H9 (cell line): Measurements from ENCODE around the gene ACKR1. TPM values are rescaled to one million over a fixed set of nuclear protein-coding genes. Genes with fewer than 3 reads are reported as not detected.

Experiments
- DNase-seq: peaks from one replicate; pipeline ENCODE4 v3.0.0-alpha.2; 2017
- H2AFZ ChIP-seq: one replicate; pipeline ENCODE4 v1.6.1; 2013; ENCODE audit warnings: mild to moderate bottlenecking, low read length, control low read depth, moderate library complexity
- H2AK5ac ChIP-seq: 2 replicates; pipeline ENCODE4 v1.6.1; 2013; ENCODE audit warnings: low read length, control low read depth, mixed read lengths; ENCODE audit not compliant: insufficient read length
- H2BK120ac ChIP-seq: one replicate; pipeline ENCODE4 v1.6.1; 2013; ENCODE audit warnings: low read depth, mild to moderate bottlenecking, low read length, control low read depth, inconsistent platforms; ENCODE audit not compliant: poor library complexity, severe bottlenecking
- H2BK12ac ChIP-seq: 2 replicates; pipeline ENCODE4 v1.6.1; 2013; ENCODE audit warnings: low read length, control low read depth, mixed read lengths, low read depth; ENCODE audit not compliant: insufficient read length
- H2BK15ac ChIP-seq: 2 replicates; pipeline ENCODE4 v1.6.1; 2013; ENCODE audit warnings: low read depth, low read length, control low read depth
- H2BK20ac ChIP-seq: one replicate; pipeline ENCODE4 v1.6.1; 2013; ENCODE audit warnings: low read depth, mild to moderate bottlenecking, low read length, control low read depth, inconsistent platforms; ENCODE audit not compliant: poor library complexity, severe bottlenecking
- H2BK5ac ChIP-seq: 2 replicates; pipeline ENCODE4 v1.6.1; 2013; ENCODE audit warnings: low read length, control low read depth, mixed read lengths; ENCODE audit not compliant: insufficient read length
- H3K14ac ChIP-seq: 2 replicates; pipeline ENCODE4 v1.6.1; 2013; ENCODE audit warnings: low read length, control low read depth; ENCODE audit not compliant: insufficient read depth
- H3K18ac ChIP-seq: 2 replicates; pipeline ENCODE4 v1.6.1; 2013; ENCODE audit warnings: low read depth, mild to moderate bottlenecking, mixed read lengths, low read length, control low read depth; ENCODE audit not compliant: insufficient read length
- H3K23ac ChIP-seq: 2 replicates; pipeline ENCODE4 v1.6.1; 2013; ENCODE audit warnings: low read length, control low read depth, mixed read lengths, low read depth; ENCODE audit not compliant: insufficient read length
- H3K23me2 ChIP-seq: 2 replicates; pipeline ENCODE4 v1.6.1; 2013; ENCODE audit warnings: low read depth, mild to moderate bottlenecking, mixed read lengths, low read length, control low read depth; ENCODE audit not compliant: insufficient read length, poor library complexity, severe bottlenecking
- H3K27ac ChIP-seq: 2 replicates; pipeline ENCODE4 v1.5.1; 2013; ENCODE audit warnings: low read length, control low read depth, mixed read lengths, low read depth; ENCODE audit not compliant: insufficient read length
- H3K27me3 ChIP-seq: 2 replicates; pipeline ENCODE4 v1.6.1; 2013; ENCODE audit warnings: low read length, control low read depth, inconsistent platforms; ENCODE audit not compliant: insufficient read depth
- H3K4ac ChIP-seq: 2 replicates; pipeline ENCODE4 v1.6.1; 2013; ENCODE audit warnings: low read depth, mild to moderate bottlenecking, control low read depth, inconsistent platforms, low read length, moderate library complexity
- H3K4me1 ChIP-seq: 2 replicates; pipeline ENCODE4 v1.6.1; 2013; ENCODE audit warnings: low read length, control low read depth, inconsistent platforms; ENCODE audit not compliant: insufficient read depth
- H3K4me2 ChIP-seq: 2 replicates; pipeline ENCODE4 v1.6.1; 2013; ENCODE audit warnings: low read length, control low read depth, mixed read lengths; ENCODE audit not compliant: insufficient read length, insufficient read depth
- H3K56ac ChIP-seq: 2 replicates; pipeline ENCODE4 v1.6.1; 2013; ENCODE audit warnings: low read depth, mild to moderate bottlenecking, mixed read lengths, low read length, control low read depth; ENCODE audit not compliant: insufficient read length
- H3K79me1 ChIP-seq: 2 replicates; pipeline ENCODE4 v1.6.1; 2013; ENCODE audit warnings: low read depth, mild to moderate bottlenecking, moderate library complexity, low read length, control low read depth, inconsistent platforms; ENCODE audit not compliant: insufficient read depth, poor library complexity, severe bottlenecking
- H3K79me2 ChIP-seq: 2 replicates; pipeline ENCODE4 v1.6.1; 2013; ENCODE audit warnings: low read length, control low read depth, inconsistent platforms; ENCODE audit not compliant: insufficient read depth
- H3K9ac ChIP-seq: 2 replicates; pipeline ENCODE4 v1.6.1; 2013; ENCODE audit warnings: low read length, control low read depth, mixed read lengths; ENCODE audit not compliant: insufficient read length; ENCODE audit errors: extremely low read depth
- H3K9me3 ChIP-seq: one replicate; pipeline ENCODE4 v1.6.1; 2013; ENCODE audit warnings: low read depth, low read length, inconsistent platforms; ENCODE audit not compliant: control insufficient read depth
- H3T11ph ChIP-seq: one replicate; pipeline ENCODE4 v1.6.1; 2013; ENCODE audit warnings: mild to moderate bottlenecking, low read length, control low read depth, inconsistent platforms
- H4K20me1 ChIP-seq: one replicate; pipeline ENCODE4 v1.6.1; 2013; ENCODE audit not compliant: control insufficient read depth, insufficient read length, insufficient read depth
- H4K5ac ChIP-seq: 2 replicates; pipeline ENCODE4 v1.6.1; 2013; ENCODE audit warnings: low read depth, mild to moderate bottlenecking, mixed read lengths, low read length, control low read depth; ENCODE audit not compliant: insufficient read length
- H4K8ac ChIP-seq: replicated peaks from 2 replicates; pipeline ENCODE4 v1.6.1; 2013; ENCODE audit warnings: low read length, control low read depth, mixed read lengths, low read depth; ENCODE audit not compliant: insufficient read length
- H4K91ac ChIP-seq: 2 replicates; pipeline ENCODE4 v1.6.1; 2013; ENCODE audit warnings: low read depth, mild to moderate bottlenecking, moderate library complexity, mixed read lengths, low read length, control low read depth; ENCODE audit not compliant: insufficient read length
- H3K27ac Mint-ChIP-seq, 3 experiments: 2 replicates in 2 of 3; 3 replicates in 1 of 3; pipeline ENCODE4 v1.8.0; 2020 to 2021; ENCODE audit warnings: mixed read lengths in 3 of 3, mild to moderate bottlenecking in 1 of 3, moderate library complexity in 1 of 3
- H3K27me3 Mint-ChIP-seq: 2 replicates; pipeline ENCODE4 v1.8.0; 2021; ENCODE audit warnings: low read depth, mild to moderate bottlenecking, moderate library complexity, mixed read lengths
- H3K36me3 Mint-ChIP-seq, 3 experiments: 2 replicates in 2 of 3; 3 replicates in 1 of 3; pipeline ENCODE4 v1.8.0; 2020 to 2021; ENCODE audit warnings: low read depth in 3 of 3, mixed read lengths in 3 of 3; ENCODE audit not compliant: insufficient read depth in 1 of 3
- H3K4me1 Mint-ChIP-seq, 2 experiments: 2 replicates each; pipeline ENCODE4 v1.8.0; 2020; ENCODE audit warnings: mixed read lengths in 2 of 2
- H3K4me3 Mint-ChIP-seq, 2 experiments: 2 replicates in 1 of 2; 3 replicates in 1 of 2; pipeline ENCODE4 v1.8.0; 2020 to 2021; ENCODE audit warnings: mild to moderate bottlenecking in 2 of 2, mixed read lengths in 2 of 2, moderate library complexity in 1 of 2
- H3K9me3 Mint-ChIP-seq, 2 experiments: 2 replicates in 1 of 2; 3 replicates in 1 of 2; pipeline ENCODE4 v1.8.0; 2020; ENCODE audit warnings: mild to moderate bottlenecking in 2 of 2, mixed read lengths in 2 of 2, moderate library complexity in 1 of 2
- CTCF ChIP-seq: fragments of 200-600 bp; sonication (generic); conservative IDR thresholded peaks from 3 replicates; pipeline ENCODE4 v1.8.0; 2021; ENCODE audit warnings: antibody characterized with exemption, mild to moderate bottlenecking
- WGBS: extraction: QIAGEN DNeasy Blood & Tissue Kit; methylation state at CpG from one replicate; pipeline ENCODE4 v1.1.7; 2013; ENCODE audit warnings: missing lambda C conversion rate, low lambda C conversion rate, mixed read lengths; ENCODE audit not compliant: insufficient read length; ENCODE audit errors: extremely low coverage; 5-methylcytosine and 5-hydroxymethylcytosine counted together
- total RNA-seq: library from RNA; stranded (reverse); gene quantifications from 2 replicates; pipeline ENCODE4 v1.2.1, GENCODE V29; 2021

ACKR1 gene
- total RNA-seq, 1 experiment from 2014 or later = 0.26 TPM

GRCh38 chr1:159197561-159198557 is 6.8 kb upstream of the ACKR1 start:
- DNase-seq = peak; percentile 78
- Histone ChIP-seq H2BK15ac (no peak overlapping the region), H2BK120ac (no peak overlapping the region), H3T11ph (no peak overlapping the region), H3K14ac (no peak overlapping the region), H3K27ac (no peak overlapping the region), H2AFZ (no peak overlapping the region), H3K4ac (no peak overlapping the region), H3K79me2 (no peaks in the 10 kb centered on the region), H4K8ac (no peak overlapping the region), H3K23ac (no peak overlapping the region), H3K4me1 (no peaks in the 10 kb centered on the region), H3K9me3 (no peaks in the 10 kb centered on the region), H3K79me1 (no peaks in the 10 kb centered on the region), H4K5ac (no peak overlapping the region), H3K18ac (no peak overlapping the region), H3K56ac (no peak overlapping the region), H2BK20ac (no peak overlapping the region), H3K23me2 (no peaks in the 10 kb centered on the region), H2AK5ac (no peak overlapping the region), H3K27me3 (no peaks in the 10 kb centered on the region), H2BK5ac (no peak overlapping the region), H3K9ac (no peak overlapping the region), H3K4me2 (no peak overlapping the region), H4K91ac (no peak overlapping the region), H2BK12ac (no peak overlapping the region), H4K20me1 (no peaks in the 10 kb centered on the region)
- H3K27me3 Mint-ChIP-seq = no peaks in the 10 kb centered on the region
- no peaks in the 10 kb centered on the region; a peak in 2 of 7 replicates for H3K36me3 Mint-ChIP-seq
- TF ChIP-seq CTCF = peak; percentile 89
- WGBS = no CpG with 5 or more reads among the region's 12 CpGs
- H3K9me3 Mint-ChIP-seq = no peaks in the 10 kb centered on the region
- H3K4me1 Mint-ChIP-seq = peaks cover 4 to 9% of the 10 kb centered on the region in 2 experiments
- no peak overlapping the region for H3K4me3 Mint-ChIP-seq
- H3K27ac Mint-ChIP-seq = peak overlapping the region in 1 of 3 experiments; percentile 1; a peak in 1 of 7 replicates
